MCF 10A (cell line): ENCODE data around the gene EPC1. TPM values are rescaled to one million over a fixed set of nuclear protein-coding genes. Genes with fewer than 3 reads are reported as not detected.

Experiments
- BruUV-seq: library from RNA; stranded (reverse); fragments of 400-500 nt; replicated peaks from 2 replicates; lab custom pipeline; 2021; lab: Mats Ljungman, UMichigan
- CTCF ChIA-PET: fragments of 300-600 bp; sonication (Branson Sonifier 250); formaldehyde crosslinking; extraction: SDS; loops from one replicate; lab custom pipeline; 2021; ENCODE audit warnings: antibody characterized with exemption, inconsistent platforms; lab: Yijun Ruan, JAX
- POLR2A ChIA-PET: fragments of 300-600, 350-650 bp; sonication (Branson Sonifier 250); formaldehyde crosslinking; extraction: SDS; loops from one replicate; lab custom pipeline; 2020; ENCODE audit warnings: antibody characterized with exemption, inconsistent platforms; lab: Yijun Ruan, JAX
- DNase-seq: peaks from one replicate; pipeline ENCODE4 v3.0.0-alpha.2; 2018; ENCODE audit not compliant: unreplicated experiment
- H3K27ac Mint-ChIP-seq: one replicate; pipeline ENCODE4 v1.8.0; 2022; ENCODE audit warnings: mild to moderate bottlenecking, low read depth, mixed read lengths; ENCODE audit not compliant: unreplicated experiment
- H3K27me3 Mint-ChIP-seq: one replicate; pipeline ENCODE4 v1.8.0; 2022; ENCODE audit warnings: mixed read lengths; ENCODE audit not compliant: insufficient read depth, unreplicated experiment
- H3K36me3 Mint-ChIP-seq: one replicate; pipeline ENCODE4 v1.8.0; 2022; ENCODE audit warnings: mild to moderate bottlenecking, moderate library complexity, mixed read lengths; ENCODE audit not compliant: insufficient read depth, unreplicated experiment
- H3K4me1 Mint-ChIP-seq: one replicate; pipeline ENCODE4 v1.8.0; 2022; ENCODE audit warnings: mixed read lengths; ENCODE audit not compliant: insufficient read depth, unreplicated experiment
- H3K4me3 Mint-ChIP-seq: one replicate; pipeline ENCODE4 v1.8.0; 2022; ENCODE audit warnings: mild to moderate bottlenecking, moderate library complexity, mixed read lengths; ENCODE audit not compliant: unreplicated experiment
- H3K9me3 Mint-ChIP-seq: one replicate; pipeline ENCODE4 v1.8.0; 2022; ENCODE audit warnings: mixed read lengths; ENCODE audit not compliant: unreplicated experiment
- intact Hi-C: fragments of 100-400 bp; cut with micrococcal nuclease; formaldehyde crosslinking; loops from 2 replicates; pipeline ENCODE4 v1.14.1; 2022
- total RNA-seq: library from RNA; stranded (reverse); gene quantifications from 2 replicates; pipeline ENCODE4 v1.2.3, GENCODE V29; 2022
- TF ChIP-seq, protein P1 (sequence below): fragments of 200-600 bp; IDR thresholded peaks from one replicate; pipeline ENCODE4 v1.8.0; 2022; ENCODE audit warnings: antibody characterized with exemption, mild to moderate bottlenecking; ENCODE audit not compliant: unreplicated experiment

Gene EPC1
- total RNA-seq, 1 experiment from 2014 or later = 25.5 TPM

GRCh38 chr10:32379950-32380551 lies 33.1 kb upstream of the EPC1 start:
- no peaks in the 10 kb centered on the region for H3K9me3 Mint-ChIP-seq
- H3K27ac Mint-ChIP-seq = no peak overlapping the region
- ChIA-PET CTCF (no interaction called here), POLR2A (interaction anchor here (1.2 to 3.5 kb wide), 4 partner anchors 7 to 600 kb away, joined by 3 to 34 read pairs (median 4); partner anchors contain the start of gene CCDC7)
- DNase-seq = no peak
- TF ChIP-seq, protein P1, sequence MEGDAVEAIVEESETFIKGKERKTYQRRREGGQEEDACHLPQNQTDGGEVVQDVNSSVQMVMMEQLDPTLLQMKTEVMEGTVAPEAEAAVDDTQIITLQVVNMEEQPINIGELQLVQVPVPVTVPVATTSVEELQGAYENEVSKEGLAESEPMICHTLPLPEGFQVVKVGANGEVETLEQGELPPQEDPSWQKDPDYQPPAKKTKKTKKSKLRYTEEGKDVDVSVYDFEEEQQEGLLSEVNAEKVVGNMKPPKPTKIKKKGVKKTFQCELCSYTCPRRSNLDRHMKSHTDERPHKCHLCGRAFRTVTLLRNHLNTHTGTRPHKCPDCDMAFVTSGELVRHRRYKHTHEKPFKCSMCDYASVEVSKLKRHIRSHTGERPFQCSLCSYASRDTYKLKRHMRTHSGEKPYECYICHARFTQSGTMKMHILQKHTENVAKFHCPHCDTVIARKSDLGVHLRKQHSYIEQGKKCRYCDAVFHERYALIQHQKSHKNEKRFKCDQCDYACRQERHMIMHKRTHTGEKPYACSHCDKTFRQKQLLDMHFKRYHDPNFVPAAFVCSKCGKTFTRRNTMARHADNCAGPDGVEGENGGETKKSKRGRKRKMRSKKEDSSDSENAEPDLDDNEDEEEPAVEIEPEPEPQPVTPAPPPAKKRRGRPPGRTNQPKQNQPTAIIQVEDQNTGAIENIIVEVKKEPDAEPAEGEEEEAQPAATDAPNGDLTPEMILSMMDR = no peak
- H3K27me3 Mint-ChIP-seq = no peaks in the 10 kb centered on the region
- no peaks in the 10 kb centered on the region for H3K36me3 Mint-ChIP-seq
- no peaks in the 10 kb centered on the region for H3K4me1 Mint-ChIP-seq
- no peak overlapping the region for H3K4me3 Mint-ChIP-seq
- no TSS peak for BruUV-seq
- intact Hi-C loops = loop anchor here (2.0 to 10.0 kb wide), 2 partner anchors 67 to 625 kb away; partner anchors contain the start of gene CCDC7

GRCh38 chr10:32379318-32379949 lies 32.5 kb upstream of the EPC1 start:
- peaks cover 6% of the 10 kb centered on the region for H3K4me1 Mint-ChIP-seq
- ChIA-PET CTCF (no interaction called here), POLR2A (interaction anchor here (0.6 to 3.5 kb wide), 10 partner anchors 8 to 626 kb away, joined by 3 to 34 read pairs (median 4); partner anchors contain the start of gene CCDC7)
- H3K9me3 Mint-ChIP-seq = no peaks in the 10 kb centered on the region
- peak; percentile 82 for DNase-seq
- H3K27ac Mint-ChIP-seq = no peak overlapping the region
- TF ChIP-seq, protein P1 = no peak
- no peak overlapping the region for H3K4me3 Mint-ChIP-seq
- no TSS peak for BruUV-seq
- intact Hi-C loops = loop anchor here (2.0 to 10.0 kb wide), 2 partner anchors 67 to 625 kb away; partner anchors contain the start of gene CCDC7
- H3K36me3 Mint-ChIP-seq = no peaks in the 10 kb centered on the region
- no peaks in the 10 kb centered on the region for H3K27me3 Mint-ChIP-seq

- CTCF ChIA-PET = interaction anchor here (0.6 to 1.1 kb wide), 4 partner anchors 48 to 271 kb away, joined by 3 to 5 read pairs (median 4); partner anchors contain the start of gene CCDC7
- DNase-seq = peak; percentile 91
- no peak overlapping the region for H3K27ac Mint-ChIP-seq
- intact Hi-C loops = loop anchor here (2.0 to 10.0 kb wide), 2 partner anchors 68 to 626 kb away; partner anchors contain the start of gene CCDC7
- TSS peak; percentile 54 for BruUV-seq
- H3K9me3 Mint-ChIP-seq = no peaks in the 10 kb centered on the region
- TF ChIP-seq, protein P1 = no peak
- no peaks in the 10 kb centered on the region for H3K27me3 Mint-ChIP-seq
- peaks cover 9% of the 10 kb centered on the region for H3K4me1 Mint-ChIP-seq
- H3K4me3 Mint-ChIP-seq = no peak overlapping the region
- POLR2A ChIA-PET = interaction anchor here (0.6 to 3.5 kb wide), 22 partner anchors 9 to 1959 kb away, joined by 3 to 34 read pairs (median 4); partner anchors contain the start of gene CCDC7
- no peaks in the 10 kb centered on the region for H3K36me3 Mint-ChIP-seq
Observed at GRCh38 chr10:32378363-32379317, 31.7 kb upstream of the EPC1 start.
